ENCODE measurements around the gene IL17REL.

IL17REL gene

DNA sequence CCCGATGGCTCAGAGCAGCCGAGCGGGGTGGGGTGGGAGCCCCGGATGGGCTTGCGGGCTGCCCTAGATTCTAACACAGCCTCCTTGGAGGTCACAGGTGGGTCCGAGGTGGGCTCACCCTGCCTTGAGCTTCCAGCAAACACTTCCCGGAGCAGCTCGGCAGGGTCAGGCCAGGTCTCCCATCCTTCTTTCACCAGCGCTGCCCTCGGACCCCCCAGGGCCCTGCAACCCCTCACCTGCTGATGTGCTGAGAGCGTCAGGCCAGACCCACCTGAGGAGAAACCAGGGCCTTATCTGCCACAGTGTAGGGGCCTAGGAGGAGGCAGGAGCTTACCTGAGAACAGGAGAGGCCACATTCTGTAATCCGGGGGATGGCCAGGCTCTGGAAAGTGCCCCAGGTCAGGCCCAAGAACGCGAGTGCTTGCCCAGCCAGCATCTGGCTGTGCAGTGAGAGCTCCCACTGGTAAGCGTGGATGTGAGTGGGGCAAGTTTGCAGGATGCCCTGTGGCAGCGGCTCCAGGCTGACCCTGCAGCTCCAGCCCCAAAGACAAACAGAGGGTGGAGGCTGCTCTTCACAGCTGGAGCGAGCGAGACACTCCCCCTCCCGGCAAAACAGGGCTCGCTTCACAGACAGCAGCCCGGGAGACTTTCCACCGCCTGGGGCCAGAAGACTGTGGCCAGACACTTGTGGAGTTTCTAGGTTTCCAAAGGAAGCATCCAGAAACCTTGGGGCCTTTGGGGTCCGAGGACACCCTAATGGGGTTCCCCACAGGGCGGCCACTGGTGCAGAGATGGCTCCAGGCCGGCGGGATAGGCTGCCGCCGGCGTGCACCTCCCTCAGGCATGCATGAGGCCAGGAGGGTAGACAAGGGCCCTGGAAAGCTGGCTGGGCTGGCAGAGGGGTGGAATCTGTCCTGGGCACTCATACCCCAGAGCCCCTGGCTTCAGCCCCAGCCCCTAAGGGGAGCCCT, at the start of gene IL17REL:
TSS of gene IL17REL (minus strand) at position 555 of the 971 bp plus-strand sequence. CDS start at position 436, 119 bp downstream.
- no peak for DNase-seq (ENCODE audit: low spot score)

DNA sequence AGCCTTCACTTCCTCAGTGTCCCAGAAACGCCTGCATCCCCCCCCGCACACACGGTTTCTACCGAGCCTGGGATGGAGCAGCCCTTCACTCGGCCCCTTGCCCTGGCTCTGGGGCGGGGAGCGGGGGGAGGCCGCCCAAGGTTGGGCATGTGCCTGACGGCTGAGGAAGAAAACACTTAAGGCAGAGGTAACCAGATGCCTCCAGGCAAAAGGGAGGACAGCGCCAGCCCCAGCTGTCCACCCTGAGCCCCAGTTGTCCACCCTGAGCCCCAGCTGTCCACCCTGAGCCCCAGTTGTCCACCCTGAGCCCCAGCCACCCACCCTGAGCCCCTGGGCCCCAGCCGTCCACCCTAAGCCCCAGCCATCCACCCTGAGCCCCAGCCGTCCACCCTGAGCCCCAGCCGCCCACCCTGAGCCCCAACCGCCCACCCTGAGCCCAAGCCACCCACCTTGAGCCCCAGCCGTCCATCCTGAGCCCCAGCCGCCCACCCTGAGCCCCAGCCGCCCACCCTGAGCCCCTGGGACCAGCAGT, 49.3 kb upstream of the IL17REL start:
- no peak for DNase-seq (ENCODE audit: low spot score)

DNA sequence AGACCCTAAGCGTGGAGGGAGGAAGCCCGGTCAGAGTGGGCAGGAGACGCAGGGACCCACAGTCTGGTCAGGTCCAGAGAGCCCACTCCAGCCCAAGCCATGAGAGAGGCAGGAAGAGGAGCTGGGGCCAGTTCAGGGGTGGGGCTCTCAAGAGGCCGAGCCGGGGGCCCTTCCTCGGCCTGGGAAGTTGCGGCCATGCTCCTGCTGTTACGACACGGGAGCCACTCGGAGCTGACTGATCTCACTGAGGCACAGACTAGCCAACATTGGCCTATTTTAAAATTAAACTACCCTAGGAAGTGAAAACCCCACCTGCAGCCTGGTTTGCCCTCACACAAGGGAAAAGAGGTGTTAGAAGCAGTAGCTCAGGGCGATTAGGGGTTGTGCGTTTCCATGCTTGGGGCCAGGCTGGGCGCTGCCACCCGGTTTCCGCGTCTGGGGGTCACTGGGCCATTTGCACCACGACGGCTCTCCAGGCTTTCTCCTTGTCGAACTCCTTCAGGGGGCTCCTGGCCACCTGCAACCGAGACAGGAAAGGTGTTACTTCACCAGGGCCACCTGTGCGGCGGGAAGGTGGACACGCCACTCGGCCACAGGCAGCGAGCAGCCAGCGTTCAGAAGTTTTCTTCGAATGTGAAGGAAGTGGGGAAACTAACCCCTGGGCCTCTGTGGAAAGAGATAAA, 48.7 kb upstream of the IL17REL start:
- no peak for DNase-seq (ENCODE audit: low spot score)

DNA sequence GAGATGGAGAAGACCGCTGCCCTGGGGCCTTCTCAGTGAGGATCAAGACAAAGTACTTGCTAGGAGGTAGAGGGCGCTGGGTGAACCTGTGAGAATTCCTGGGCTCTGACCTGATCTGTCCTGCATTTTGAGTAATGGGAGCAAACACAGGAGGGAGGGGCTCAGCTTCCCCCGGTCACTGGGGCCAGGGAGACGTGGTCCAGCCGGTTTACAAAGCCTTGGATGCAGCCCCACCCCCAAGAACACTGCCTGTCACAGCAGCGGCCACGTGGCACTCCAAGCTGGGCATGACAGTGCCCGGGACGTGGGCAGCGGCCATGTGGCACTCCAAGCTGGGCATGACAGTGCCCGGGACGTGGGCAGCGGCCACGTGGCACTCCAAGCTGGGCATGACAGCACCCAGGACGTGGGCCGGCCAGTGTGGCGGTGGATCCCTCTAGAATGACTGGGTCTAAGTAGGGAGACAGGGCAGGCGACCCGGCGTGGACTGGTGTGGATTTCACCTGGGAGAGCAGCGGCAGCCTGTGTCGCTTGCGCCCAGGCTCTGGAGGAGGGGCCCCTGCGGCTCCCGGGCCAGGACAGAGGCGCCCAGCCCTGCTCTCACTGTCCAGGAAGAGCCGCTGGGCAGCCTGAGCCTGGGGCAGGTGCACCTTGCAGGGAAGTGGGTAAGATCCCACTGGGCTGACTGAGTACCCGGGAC, 48.0 kb upstream of the IL17REL start:
- DNase-seq (ENCODE audit: low spot score), result no peak

DNA sequence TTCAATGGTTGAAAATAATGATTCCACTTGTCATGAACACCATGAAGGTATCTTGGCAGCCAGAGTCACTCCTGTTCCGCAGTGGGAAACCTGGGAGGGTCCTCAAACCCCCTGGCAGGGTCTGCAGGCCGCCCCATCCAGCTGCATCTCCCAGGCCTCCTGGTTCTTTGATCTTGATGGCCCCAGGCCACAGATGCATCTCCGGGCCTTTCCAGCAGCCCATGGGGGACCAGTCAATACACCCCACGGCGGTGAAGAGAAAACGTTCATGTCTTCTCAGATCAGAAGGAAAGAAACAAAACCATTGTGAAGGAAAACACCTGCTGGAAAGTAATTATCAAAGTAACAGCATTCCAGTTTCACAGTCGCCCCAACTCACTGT, 47.3 kb upstream of the IL17REL start:
- DNase-seq (ENCODE audit: low spot score), result no peak

DNA sequence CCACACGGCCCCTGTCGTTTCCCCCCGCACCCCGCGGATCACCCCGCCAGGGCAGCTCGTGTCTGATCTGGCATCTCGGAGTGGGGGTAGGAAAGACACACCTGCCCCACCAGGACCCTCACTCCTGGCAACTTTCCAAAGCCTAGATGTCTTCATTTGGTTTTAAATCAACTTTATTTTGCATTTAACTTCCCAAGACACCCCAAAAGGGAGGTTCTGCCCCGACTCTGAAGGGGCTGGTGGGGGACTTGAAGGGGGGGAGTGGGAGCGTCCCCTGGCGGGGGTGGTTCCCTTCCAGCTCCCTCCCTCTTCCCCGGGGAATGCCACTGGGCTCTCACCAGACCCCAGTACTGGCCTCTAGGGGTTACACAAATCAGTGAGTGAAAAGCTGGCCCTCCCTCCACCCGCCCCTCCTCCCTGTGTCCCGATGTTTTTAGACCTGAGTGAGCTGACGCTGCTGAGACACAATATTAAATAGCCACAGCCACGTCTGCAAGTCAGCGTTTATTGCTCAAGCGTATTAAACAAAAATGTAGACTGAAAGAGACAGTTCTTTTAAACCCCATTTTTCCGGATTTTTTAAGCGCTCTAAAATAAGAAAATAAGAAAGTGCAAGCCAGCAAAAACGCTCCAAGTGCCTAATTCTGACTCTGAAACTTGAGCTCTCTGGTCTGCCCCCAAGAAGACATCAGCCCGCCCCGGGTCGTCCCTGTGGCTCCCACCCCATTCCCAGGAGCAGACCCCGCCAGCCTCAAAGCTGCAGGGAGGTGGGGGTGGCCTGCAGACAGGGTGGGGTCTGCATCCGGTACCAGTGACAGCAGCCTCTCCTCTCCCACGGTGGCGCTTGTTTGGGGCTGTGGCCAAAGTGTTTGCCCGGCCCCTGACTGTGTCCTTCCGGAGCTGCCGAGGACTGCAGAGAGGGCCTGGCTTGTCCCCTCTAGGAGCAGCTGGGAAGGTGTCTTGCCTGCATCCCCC, 46.6 kb upstream of the IL17REL start:
- no peak for DNase-seq (ENCODE audit: low spot score)

DNA sequence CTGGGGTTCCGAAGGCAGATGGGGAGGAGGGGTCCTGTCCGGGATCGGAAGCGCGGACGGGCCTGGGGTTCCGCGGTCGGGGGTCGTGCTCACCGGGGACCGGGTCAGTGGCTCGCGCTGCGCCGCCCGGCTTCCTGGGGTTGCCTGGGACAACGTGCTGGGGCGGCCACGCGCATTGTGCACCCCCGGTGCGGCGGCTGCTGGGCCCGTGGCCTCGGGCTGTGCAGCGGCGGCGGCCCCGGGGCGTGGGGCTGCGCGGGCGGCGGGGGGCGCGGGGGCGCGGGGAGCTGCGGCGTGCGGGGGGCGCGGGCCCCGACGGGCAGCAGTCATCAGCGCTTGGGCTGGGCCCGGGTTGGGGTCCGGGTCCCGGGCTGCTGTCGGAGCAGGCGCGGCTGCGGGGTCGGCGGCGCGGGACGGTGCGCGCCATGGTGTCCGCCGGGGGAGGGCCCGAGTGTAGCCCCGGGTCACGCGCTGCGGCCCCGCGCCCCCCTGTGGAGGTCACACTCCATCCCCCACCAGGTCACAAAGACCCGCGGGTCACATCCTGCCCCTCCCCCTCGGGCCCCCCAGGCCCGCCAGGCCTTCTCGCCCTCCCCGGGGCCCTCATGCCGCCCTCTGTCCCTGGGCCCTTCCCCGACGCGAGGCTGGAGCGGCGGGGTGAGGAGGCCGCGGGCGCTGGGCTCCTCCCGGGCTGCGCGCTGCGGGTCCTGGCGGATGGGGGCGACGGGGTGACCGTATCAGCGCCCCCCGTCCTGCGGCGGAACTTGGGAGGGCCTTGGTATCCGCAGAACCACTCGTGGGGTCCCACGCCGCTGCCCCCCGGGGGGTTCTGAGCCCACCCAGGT, 45.7 kb upstream of the IL17REL start, which contains the start of gene TTLL8:
TSS of gene TTLL8 (minus strand) at position 238 of the 845 bp plus-strand sequence.
- DNase-seq (ENCODE audit: low spot score), result no peak

DNA sequence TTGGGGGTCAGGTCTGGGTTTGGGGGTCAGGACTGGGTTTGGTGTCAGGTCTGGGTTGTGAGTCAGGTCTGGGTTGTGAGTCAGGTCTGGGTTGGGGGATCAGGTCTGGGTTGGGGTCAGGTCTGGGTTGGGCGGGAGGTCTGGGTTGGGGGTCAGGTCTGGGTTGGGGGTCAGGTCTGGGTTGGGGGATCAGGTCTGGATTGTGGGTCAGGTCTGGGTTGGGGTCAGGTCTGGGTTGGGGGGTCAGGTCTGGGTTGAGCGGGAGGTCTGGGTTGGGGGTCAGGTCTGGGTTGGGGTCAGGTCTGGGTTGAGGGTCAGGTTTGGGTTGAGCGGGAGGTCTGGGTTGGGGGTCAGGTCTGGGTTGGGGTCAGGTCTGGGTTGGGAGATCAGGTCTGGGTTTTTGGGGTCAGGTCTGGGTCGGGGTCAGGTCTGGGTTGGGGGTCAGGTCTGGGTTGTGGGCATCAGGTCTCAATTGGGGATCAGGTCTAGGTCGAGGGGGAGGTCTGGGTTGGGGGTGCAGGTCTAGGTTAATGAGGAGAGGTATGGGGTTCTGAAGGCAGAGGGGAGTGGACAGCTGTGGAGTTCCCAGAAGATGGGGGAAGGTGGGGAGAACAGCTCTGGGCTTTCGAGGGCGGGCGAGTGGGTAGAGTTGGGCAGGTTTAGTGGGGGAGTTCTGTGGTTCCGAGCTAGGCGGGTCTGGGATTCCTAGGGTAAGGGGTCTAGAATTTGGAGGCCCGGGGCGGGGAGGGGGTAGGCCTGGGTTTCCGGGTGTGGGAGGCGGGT, 44.9 kb upstream of the IL17REL start:
- no peak for DNase-seq (ENCODE audit: low spot score)

DNA sequence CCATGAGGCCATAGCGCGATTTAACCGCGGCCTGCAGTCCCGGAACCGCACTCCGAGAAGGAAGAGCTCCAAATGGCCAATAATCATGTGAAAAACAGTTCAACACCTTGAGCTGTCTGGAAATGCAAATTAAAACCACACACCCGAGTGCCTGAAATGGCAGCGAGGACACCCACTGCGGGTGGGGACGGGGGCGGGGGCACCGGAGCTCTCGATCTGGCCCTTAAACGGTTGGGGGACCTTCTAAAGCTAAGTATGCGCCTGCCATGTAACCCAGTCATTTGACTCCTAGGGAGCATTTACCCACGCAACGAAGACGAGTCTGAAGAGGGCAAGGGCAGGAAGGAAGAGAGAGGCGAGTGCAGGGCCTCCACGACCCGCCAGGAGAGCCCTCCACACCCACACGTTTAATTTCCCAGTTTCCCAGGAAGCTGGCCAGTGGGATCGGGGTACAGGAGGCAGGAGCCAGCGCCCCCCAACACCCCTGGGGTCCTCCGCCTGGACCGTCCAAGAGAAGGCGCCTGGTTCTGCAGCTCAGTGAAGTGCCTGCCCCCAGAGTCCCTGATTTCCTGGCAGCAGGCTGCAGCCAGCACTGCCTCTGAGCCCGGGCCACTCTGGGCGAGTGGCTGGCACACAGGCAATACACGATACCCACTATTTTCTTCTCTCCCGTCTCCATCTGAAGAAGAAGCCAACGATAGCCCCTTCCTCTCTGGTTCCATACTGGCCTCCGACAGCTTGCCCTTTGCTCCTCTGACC, 43.8 kb upstream of the IL17REL start:
- no peak for DNase-seq (ENCODE audit: low spot score)

DNA sequence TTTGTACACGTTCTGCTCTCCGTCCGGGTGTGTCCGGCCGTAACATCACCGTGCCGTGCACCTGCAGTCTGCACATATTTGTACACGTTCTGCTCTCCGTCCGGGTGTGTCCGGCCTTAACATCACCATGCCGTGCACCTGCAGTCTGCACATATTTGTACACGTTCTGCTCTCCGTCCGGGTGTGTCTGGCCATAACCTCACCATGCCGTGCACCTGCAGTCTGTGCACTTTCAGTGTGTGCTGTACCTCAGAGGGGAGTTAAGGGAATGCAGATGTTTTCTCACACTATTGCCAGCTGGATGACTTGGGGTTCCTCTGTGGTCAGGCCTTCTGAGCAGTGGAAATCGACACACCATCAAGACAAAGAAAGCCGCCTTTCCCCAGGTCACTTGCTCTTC, 41.3 kb upstream of the IL17REL start:
- no peak for DNase-seq (ENCODE audit: low spot score)

DNA sequence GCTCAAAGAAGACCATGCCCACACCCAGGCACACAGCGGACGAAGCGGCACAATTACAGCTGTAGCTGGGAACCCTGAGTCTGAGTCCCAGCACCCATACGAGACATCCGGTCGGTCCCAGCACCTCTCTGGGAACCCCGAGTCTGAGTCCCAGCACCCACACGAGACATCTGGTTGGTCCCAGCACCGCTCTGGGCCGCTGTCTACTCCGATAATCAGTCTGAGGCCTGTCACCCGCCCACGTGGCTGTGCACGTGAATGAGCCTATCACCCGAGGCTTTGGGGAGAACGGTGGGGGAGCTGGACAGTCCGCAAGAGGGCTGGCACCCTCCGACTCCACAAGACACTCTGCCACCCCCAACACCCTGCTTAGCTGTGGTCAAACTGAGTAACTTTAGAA, 39.4 kb upstream of the IL17REL start:
- no peak for DNase-seq (ENCODE audit: low spot score)

DNA sequence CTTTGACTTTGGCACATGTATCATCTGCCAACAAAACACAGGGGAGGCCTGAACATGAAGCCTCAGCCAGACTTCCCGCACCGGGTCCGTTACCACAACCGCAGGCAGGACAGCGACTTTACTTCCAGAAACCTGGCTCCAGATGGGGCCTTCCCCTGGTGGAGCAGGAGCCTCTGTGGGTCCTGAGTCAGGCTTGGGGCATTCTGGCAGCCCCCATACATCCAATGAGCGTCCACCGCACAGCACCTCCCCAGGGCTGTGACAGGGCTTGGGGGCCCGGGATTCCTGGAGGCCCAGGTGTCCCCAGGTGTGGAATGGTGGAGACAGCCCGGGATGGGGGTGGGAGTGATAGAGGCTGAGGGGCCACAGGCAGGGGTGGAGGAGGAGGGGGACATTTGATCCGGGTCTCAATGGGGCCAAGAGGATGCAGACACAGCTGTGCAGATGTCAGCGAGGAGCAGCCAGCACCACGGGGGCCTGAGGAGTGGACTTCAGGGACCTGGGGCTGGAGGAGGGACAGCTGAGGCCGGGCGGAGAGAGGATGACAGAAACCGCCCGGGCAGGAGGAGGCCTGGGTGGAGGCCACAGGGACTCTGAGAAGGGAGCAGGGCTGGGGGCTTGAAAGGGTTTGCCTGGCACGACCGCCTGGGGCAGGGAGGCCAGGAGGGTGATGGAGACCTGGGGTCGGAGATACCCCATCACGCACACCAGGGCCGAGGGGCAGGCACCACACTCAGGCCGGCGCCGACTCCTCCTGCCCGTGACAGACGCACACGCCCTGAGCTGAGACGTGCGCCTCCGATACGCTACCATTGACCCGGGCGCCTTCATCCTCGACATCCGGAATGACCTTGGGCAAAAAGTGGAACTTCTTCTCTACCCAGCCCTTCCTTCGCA, 37.0 kb upstream of the IL17REL start:
- no peak for DNase-seq (ENCODE audit: low spot score)

DNA sequence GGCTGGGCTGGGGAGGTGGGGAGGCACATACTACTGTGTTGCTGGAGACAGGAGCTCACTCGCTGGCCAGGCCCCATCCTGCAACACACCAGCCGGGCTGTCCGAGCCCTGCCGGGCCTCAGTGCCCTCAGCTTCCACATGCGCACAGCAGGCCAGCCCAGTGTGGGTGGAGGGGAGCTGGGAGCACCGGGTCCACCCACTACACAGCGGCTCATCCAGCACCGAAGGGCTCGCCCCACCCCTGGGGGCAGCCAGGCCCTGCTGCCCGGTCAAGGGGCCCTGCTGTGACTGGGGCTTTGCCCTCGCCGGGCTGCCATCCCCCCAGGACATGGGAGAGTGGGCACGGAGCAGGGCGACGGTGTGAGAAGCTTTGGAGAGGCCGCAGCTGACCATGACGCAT, 36.3 kb upstream of the IL17REL start:
- no peak for DNase-seq (ENCODE audit: low spot score)

DNA sequence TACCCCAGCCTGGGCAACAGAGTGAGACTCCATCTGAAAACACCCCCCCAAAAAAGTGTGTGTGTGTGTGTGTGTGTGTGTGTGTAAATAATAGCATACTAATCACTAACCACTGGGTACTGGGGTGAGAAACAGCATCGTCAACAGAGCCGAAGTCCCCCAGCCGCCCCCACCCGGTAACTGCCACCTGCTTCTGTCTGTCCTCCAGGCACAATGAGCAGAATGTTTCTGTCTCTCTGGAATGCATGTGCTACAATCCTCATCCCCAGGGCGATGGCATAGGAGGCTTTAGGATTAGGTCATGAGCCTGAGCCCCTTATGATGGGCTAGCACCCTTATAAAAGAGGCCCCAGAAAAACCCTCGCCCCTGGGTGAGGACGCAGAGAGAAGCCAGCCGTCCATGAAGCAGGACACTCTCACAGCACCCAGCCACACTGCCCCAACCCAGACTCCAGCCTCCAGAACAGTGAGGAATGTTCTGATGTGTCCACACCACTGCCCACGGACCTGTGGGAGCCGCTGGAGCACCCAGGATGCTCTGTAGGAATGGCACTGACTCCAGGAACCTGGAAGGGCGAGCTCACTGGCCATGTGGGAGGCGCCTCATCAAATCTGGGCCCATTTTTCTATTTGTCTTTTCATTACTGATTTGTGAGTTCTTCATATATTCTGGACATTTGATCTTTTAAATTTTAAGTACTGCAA, 35.6 kb upstream of the IL17REL start:
- DNase-seq (ENCODE audit: low spot score), result no peak

DNA sequence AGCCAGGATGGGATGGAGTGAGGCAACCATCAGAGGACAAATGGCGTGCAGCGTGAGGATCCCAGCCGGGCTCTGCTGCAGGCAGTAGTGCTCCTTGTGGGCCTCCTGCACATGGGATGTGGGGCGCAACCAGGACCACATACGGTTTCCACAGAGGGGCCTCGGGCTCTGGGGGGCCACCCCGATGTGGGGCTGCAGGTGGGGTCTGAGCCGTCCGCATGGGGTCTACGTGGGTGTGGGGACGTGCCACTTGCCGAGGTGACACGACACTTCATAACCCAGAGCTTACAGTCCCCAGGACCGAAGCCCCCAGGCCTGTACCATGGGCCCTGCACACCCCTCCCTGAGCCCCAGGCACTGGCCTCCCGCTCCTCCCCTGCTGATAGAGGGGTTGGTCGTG, 34.8 kb upstream of the IL17REL start:
- DNase-seq (ENCODE audit: low spot score), result no peak

DNA sequence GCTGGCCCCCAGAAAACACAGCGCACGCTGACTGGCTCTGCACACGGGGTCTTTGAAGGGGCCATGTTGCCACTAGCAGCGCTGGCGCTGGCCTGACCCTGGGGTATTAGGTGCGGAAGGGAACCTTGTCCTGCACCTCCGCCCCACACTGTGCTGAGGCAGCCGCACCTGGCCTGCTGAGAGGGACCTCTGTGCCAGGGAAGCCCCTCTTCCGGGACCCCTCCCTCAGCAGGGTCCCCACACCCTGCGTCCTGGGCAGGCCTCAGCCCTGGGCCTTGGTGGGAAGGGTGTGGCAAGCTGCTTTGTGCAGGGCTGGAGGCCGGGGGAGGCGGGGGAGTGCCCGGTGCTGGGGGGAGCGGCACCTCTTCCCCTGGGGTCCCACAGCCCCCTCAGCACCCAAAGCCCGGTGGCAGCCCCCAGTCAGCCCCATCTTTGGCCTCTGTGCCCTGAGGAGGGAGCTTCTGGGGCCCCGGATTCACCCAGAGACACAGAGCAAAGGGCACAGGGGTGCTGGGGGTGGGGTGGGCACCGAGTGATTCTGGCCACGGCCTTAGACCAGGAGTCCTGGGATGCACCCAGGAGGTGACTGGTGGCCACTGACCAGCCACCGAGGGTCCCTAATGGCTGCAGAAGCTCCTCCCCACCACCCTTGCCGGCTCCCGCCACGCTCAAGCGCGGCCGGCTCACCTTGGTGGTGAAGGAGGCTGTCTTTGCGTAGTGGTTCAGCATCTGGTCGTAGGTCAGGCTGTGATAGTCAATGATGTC, 34.1 kb upstream of the IL17REL start:
- no peak for DNase-seq (ENCODE audit: low spot score)

Measured in hematopoietic multipotent progenitor cell treated with erythropoietin and hydrocortisone succinate and interleukin-3 and kit ligand, for 17 days (in vitro differentiated cells).